T-helper 1 cell treated with Interleukin-12 subunit alpha and Interleukin-12 subunit beta and Interleukin-4 antibody, amounts not matched to agents 30 ng/mL and 1 ng/mL, for 36 hours (primary cell): ENCODE measurements around the gene RNFT1. TPM values are rescaled to one million over a fixed set of nuclear protein-coding genes. Genes with fewer than 3 reads are reported as not detected.
"Not testable (repeated sequence)": the region's sequence is repeated elsewhere in the genome, so short reads cannot be mapped to it uniquely, and the experiment has no call there.

Experiments
- intact Hi-C: fragments of 100-400 bp; cut with micrococcal nuclease; formaldehyde crosslinking; loops from one replicate; pipeline ENCODE4 v1.15.1; 2024
- total RNA-seq: library from RNA; stranded (reverse); gene quantifications from 2 replicates; pipeline ENCODE4 v1.2.3, GENCODE V29; 2022

The RNFT1 gene
- total RNA-seq, 1 donor from 2014 or later, result 24.4 TPM

- intact Hi-C loops, result not testable (repeated sequence)
Observed at GRCh38 chr17:59930121-59930520, 34.4 kb downstream of the RNFT1 start.

GRCh38 chr17:59920637-59921036 lies 43.9 kb downstream of the RNFT1 start:
- intact Hi-C loops, result not testable (repeated sequence)

DNA sequence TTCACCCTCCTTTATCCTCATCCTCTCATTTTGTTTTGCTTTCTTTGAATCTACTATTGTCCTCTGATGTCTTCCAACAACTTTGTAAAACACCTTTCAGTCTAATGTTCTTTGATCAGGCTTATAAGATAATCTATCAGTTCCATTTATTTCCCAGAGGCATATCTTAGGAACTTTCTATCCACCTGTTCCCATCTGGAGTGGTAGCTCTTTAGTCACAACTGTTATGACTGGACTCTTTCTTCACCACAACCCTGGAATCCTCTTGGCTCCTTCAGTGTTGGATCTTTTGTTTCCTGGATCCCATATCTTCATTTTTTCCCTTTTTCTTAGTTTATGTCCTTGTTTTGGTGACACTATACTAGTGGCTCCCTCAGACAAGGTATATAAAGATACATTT lies 48.1 kb downstream of the RNFT1 start:
- intact Hi-C loops, result no loop called here

DNA sequence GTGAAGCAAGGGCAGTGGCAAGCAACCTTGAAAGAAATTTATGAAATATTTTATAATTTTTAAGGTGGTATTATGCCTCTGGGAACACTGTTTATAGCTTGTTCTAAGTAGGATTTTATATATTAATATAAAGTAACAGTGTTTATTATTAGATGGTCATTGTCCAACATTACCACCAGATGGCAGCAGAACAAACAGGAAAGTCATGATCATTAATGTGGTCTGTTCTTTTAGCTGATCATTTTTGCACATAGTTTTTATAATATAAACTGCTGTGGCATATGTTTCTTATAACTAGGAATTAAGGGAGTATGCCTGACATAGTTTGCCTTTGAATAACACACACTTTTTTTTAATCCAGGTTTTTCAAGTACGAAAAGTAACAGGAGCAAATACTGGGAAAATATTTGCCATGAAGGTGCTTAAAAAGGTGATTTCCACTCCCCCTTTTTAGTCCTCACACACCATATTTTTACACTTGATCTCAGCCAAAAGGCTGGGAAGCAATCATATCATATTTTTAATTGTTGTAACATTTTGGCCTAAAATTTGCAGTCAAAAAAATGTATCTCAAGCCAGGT lies 50.2 kb downstream of the RNFT1 start:
- intact Hi-C loops, result loop anchor here (1.0 to 5.0 kb wide), 2 partner anchors 123 to 161 kb away; no protein-coding TSS in a partner anchor

DNA sequence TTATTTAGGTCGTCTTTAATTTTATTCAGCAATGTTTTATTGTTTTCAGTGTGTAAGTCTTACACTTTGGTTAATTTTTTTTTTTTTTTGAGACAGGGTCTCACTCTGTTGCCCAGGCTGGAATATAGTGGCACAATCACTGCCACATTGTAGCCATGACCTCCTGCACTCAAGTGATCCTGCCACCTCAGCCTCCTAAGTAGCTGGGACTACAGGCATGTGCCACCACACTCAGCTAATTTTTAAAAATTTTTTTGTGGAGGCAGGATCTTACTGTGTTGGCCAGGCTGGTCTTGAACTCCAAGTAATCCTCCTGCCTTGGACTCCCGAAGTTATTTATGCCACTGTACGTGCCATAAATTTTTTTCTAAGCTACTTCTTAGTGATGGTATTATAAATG lies 57.1 kb downstream of the RNFT1 start:
- intact Hi-C loops, result no loop called here

- intact Hi-C loops, result no loop called here
Observed at GRCh38 chr17:59903455-59903854, 61.1 kb downstream of the RNFT1 start.

Other genes starting within 250 kb of the RNFT1 start
- 12.1 and 15.5 TPM in 2 replicates for gene TUBD1, start 71.8 kb downstream of the RNFT1 start, total RNA-seq
- 67.9 and 69.7 TPM in 2 replicates for gene RPS6KB1, start 71.6 kb downstream of the RNFT1 start, total RNA-seq
- gene HEATR6, start 114.2 kb upstream of the RNFT1 start, total RNA-seq, result 23.9 and 24.7 TPM in 2 replicates
- gene CA4, start 185.2 kb upstream of the RNFT1 start, total RNA-seq, result not detected in 2 replicates